ENCODE data around the gene DNASE1L2.

DNASE1L2 gene

GRCh38 chr16:2270588-2271470 is 34.6 kb downstream of the DNASE1L2 start:
- H3K27ac ChIP-seq = no peak overlapping the region
- no peak for TF ChIP-seq CTCF (conservative IDR thresholded peaks at IDR 0.05)

GRCh38 chr16:2271848-2272461 is 35.7 kb downstream of the DNASE1L2 start:
- TF ChIP-seq CTCF (conservative IDR thresholded peaks at IDR 0.05) = no peak
- no peak overlapping the region for H3K27ac ChIP-seq

- no peak for TF ChIP-seq CTCF (conservative IDR thresholded peaks at IDR 0.05)
- H3K27ac ChIP-seq = no peak overlapping the region
Observed at GRCh38 chr16:2273484-2273883, 37.2 kb downstream of the DNASE1L2 start.

GRCh38 chr16:2273931-2274330 is 37.7 kb downstream of the DNASE1L2 start:
- TF ChIP-seq CTCF (conservative IDR thresholded peaks at IDR 0.05) = no peak
- H3K27ac ChIP-seq = no peak overlapping the region

GRCh38 chr16:2275476-2276367 is 39.5 kb downstream of the DNASE1L2 start:
- H3K27ac ChIP-seq = no peak overlapping the region
- no peak for TF ChIP-seq CTCF (conservative IDR thresholded peaks at IDR 0.05)

GRCh38 chr16:2276368-2277195 is 40.3 kb downstream of the DNASE1L2 start:
- no peak overlapping the region for H3K27ac ChIP-seq
- TF ChIP-seq CTCF (conservative IDR thresholded peaks at IDR 0.05) = no peak
